ENCODE measurements around the gene RICTOR. TPM values are rescaled to one million over a fixed set of nuclear protein-coding genes. Genes with fewer than 3 reads are reported as not detected.

RICTOR gene
- polyA plus RNA-seq, 2 of the 4 experiments (the other 2 are of a cell fraction): 6.5 to 28.5 TPM

DNA sequence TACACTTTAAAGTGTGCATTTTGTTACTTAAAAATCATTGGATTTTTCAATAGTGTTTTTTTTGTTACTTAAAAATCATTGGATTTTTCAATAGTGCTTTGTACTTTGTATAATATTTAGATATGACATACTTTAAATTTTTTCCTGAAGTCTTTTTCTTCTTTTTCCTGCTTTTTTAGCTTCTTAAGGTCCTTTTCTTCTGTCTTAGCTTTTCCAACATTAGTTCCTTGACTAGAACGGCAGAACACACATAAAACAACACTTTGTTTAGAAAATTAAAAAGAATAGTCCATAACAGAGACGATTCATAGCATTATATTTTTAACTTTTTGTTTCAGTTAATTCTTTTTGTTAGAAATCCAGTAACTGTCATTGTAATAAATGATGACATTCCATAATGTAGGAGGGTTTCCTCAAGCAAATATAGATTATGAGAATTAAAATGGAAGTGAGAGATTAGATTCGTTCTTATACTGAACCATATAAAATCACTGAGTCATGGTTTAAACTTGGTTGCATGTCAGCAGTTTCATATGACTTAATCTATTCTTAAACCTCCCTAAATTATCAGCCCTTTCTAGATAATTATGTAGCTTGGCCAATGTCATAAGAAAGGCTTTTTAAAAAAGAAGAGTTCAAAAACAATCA, 45.3 kb upstream of the RICTOR start:
- H3K4me3 ChIP-seq: no peak overlapping the region; the same call in 2 of the 3 replicates
- H3K4me1 ChIP-seq: peaks cover 49% of the 10 kb centered on the region; the same call in 2 of the 3 replicates
- H3K9me3 ChIP-seq: no peaks in the 10 kb centered on the region
- DNase-seq (ENCODE audit: low read depth in 1 of 2, low spot score in 1 of 2) (no peak), ATAC-seq (no peak; a peak in 1 of 6 replicates), FAIRE-seq (peak; percentile 89)
- 43% methylated on average over 3 of the region's 3 CpGs for WGBS (ENCODE audit: missing lambda C conversion rate)
- peak overlapping the region in 1 of 2 experiments; percentile 59; a peak in 3 of 6 replicates for H3K27ac ChIP-seq
- TF ChIP-seq FOSL2 (IDR thresholded peaks at IDR 0.05): no peak
- peak; percentile 43 for TF ChIP-seq FOSL2 (CRISPR knock-in tag; IDR thresholded peaks at IDR 0.05)
- TF ChIP-seq MAFK (IDR thresholded peaks at IDR 0.05; ENCODE audit: partially characterized antibody): peak; percentile 98
- TF ChIP-seq, protein P1, sequence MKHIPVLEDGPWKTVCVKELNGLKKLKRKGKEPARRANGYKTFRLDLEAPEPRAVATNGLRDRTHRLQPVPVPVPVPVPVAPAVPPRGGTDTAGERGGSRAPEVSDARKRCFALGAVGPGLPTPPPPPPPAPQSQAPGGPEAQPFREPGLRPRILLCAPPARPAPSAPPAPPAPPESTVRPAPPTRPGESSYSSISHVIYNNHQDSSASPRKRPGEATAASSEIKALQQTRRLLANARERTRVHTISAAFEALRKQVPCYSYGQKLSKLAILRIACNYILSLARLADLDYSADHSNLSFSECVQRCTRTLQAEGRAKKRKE (CRISPR knock-in tag; IDR thresholded peaks at IDR 0.05; ENCODE audit: low read depth): no peak
- no peak for TF ChIP-seq TP53 (CRISPR knock-in tag; IDR thresholded peaks at IDR 0.05)
- TF ChIP-seq, protein P2, sequence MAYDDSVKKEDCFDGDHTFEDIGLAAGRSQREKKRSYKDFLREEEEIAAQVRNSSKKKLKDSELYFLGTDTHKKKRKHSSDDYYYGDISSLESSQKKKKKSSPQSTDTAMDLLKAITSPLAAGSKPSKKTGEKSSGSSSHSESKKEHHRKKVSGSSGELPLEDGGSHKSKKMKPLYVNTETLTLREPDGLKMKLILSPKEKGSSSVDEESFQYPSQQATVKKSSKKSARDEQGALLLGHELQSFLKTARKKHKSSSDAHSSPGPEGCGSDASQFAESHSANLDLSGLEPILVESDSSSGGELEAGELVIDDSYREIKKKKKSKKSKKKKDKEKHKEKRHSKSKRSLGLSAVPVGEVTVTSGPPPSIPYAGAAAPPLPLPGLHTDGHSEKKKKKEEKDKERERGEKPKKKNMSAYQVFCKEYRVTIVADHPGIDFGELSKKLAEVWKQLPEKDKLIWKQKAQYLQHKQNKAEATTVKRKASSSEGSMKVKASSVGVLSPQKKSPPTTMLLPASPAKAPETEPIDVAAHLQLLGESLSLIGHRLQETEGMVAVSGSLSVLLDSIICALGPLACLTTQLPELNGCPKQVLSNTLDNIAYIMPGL (CRISPR knock-in tag; IDR thresholded peaks at IDR 0.05; ENCODE audit: borderline replicate concordance): 0 out of 2 replicates have a peak, but pooled peaks have one; percentile 24
- no peak for TF ChIP-seq RAD21 (conservative IDR thresholded peaks at IDR 0.05 in 1 of 2, IDR thresholded peaks at IDR 0.05 in 1 of 2)
- 0 out of 2 replicates have a peak, but pooled peaks have one; percentile 9 for TF ChIP-seq ZSCAN20 (CRISPR knock-in tag; IDR thresholded peaks at IDR 0.05)
- TF ChIP-seq EHF (CRISPR knock-in tag; IDR thresholded peaks at IDR 0.05): peak; percentile 40; the same call in 1 of the 2 replicates
- TF ChIP-seq NFE2L2 (conservative IDR thresholded peaks at IDR 0.05; ENCODE audit: low read length): peak; percentile 91
- peak overlapping the region; percentile 53 for H3K4me2 ChIP-seq
- ChIA-PET CTCF (interaction anchor here (0.7 to 2.9 kb wide), 11 partner anchors 11 to 164 kb away, joined by 3 to 13 read pairs (median 7); no protein-coding TSS in a partner anchor), POLR2A (interaction anchor here (0.7 kb wide), 1 partner anchor 118 kb away, joined by 4 read pairs; no protein-coding TSS in a partner anchor)

- FAIRE-seq: peak; percentile 39
Observed at GRCh38 chr5:39118638-39119037, 44.4 kb upstream of the RICTOR start.

More at GRCh38 chr5:39118638-39119037, 44.4 kb upstream of the RICTOR start:
- TF ChIP-seq JUN (IDR thresholded peaks at IDR 0.05): no peak
- TF ChIP-seq HEYL (CRISPR knock-in tag; IDR thresholded peaks at IDR 0.05): no peak
- TF ChIP-seq POLR2A (IDR thresholded peaks at IDR 0.05; ENCODE audit: low read length): no peak
- no peak for TF ChIP-seq MAFK (IDR thresholded peaks at IDR 0.05; ENCODE audit: partially characterized antibody)
- no peak for TF ChIP-seq BCL3 (IDR thresholded peaks at IDR 0.05)
- TF ChIP-seq ZFP36 (IDR thresholded peaks at IDR 0.05; ENCODE audit: borderline replicate concordance, partially characterized antibody): no peak
- TF ChIP-seq KDM5A (IDR thresholded peaks at IDR 0.05): no peak
- TF ChIP-seq POLR2AphosphoS2 (conservative IDR thresholded peaks at IDR 0.05; ENCODE audit: low read length): no peak
- TF ChIP-seq ESRRA (IDR thresholded peaks at IDR 0.05; ENCODE audit: borderline replicate concordance, low read length): no peak
- TF ChIP-seq RNF2 (IDR thresholded peaks at IDR 0.05; ENCODE audit: borderline replicate concordance, low read depth): no peak
- no peak for TF ChIP-seq BHLHE40 (IDR thresholded peaks at IDR 0.05; ENCODE audit: low read depth, low read length)
- no peak for TF ChIP-seq HOXA7 (CRISPR knock-in tag; IDR thresholded peaks at IDR 0.05)
- no peak for TF ChIP-seq TFCP2L1 (CRISPR knock-in tag; IDR thresholded peaks at IDR 0.05)
- TF ChIP-seq CTCF (IDR thresholded peaks at IDR 0.05): no peak
- Histone ChIP-seq H3K4me3 (no peak overlapping the region), H3K4me1 (peaks cover 51% of the 10 kb centered on the region; the same call in 2 of the 3 replicates), H3K27ac (no peak overlapping the region), H3K4me2 (no peak overlapping the region), H3K9me3 (no peaks in the 10 kb centered on the region)
- POLR2A ChIA-PET: interaction anchor here (0.7 to 1.4 kb wide), 2 partner anchors 13 to 119 kb away, joined by 3 to 4 read pairs; no protein-coding TSS in a partner anchor
- no peak for ATAC-seq
- DNase-seq (ENCODE audit: low read depth in 1 of 2, low spot score in 1 of 2): no peak
- CTCF ChIA-PET: interaction anchor here (1.2 to 1.8 kb wide), 2 partner anchors 38 to 43 kb away, joined by 3 to 5 read pairs; no protein-coding TSS in a partner anchor
- 66% methylated on average over 2 of the region's 2 CpGs for WGBS (ENCODE audit: missing lambda C conversion rate)
